Measurements from ENCODE around the gene TMEM134.
"Not testable (repeated sequence)": the region's sequence is repeated elsewhere in the genome, so short reads cannot be mapped to it uniquely, and the experiment has no call there.

The TMEM134 gene

GRCh38 chr11:67500831-67501715 lies 32.0 kb upstream of the TMEM134 start:
- no peak for DNase-seq

GRCh38 chr11:67500484-67500821 lies 31.4 kb upstream of the TMEM134 start:
- DNase-seq: no peak

GRCh38 chr11:67499808-67500483 lies 30.9 kb upstream of the TMEM134 start:
- DNase-seq: no peak

DNA sequence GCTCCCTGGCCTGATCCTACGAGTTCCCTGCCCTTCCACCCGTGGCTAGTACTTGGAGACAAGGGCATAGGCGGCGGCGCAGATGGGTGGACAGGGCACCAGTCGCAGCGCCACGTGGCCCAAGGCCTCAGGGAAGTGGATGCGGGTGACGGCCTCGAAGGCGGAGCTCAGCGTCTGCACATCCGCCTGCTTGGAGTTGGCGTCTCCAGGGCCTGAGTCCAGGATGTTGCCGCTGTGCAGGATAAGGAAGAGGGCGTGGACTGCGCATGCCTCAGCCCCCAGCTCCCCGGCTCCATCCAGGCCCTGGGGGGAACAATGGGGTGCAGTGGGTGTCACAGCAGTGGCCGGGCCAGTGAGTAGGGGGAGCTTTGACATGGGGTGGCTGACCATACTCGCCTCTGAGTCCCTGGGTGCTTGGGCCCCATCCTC lies 29.5 kb upstream of the TMEM134 start:
- no peak for DNase-seq

- DNase-seq: no peak
Measured at GRCh38 chr11:67497656-67498291, 28.7 kb upstream of the TMEM134 start.

GRCh38 chr11:67496113-67496512 lies 27.1 kb upstream of the TMEM134 start:
- no peak for DNase-seq

GRCh38 chr11:67495234-67496005 lies 26.4 kb upstream of the TMEM134 start:
- DNase-seq: no peak

DNA sequence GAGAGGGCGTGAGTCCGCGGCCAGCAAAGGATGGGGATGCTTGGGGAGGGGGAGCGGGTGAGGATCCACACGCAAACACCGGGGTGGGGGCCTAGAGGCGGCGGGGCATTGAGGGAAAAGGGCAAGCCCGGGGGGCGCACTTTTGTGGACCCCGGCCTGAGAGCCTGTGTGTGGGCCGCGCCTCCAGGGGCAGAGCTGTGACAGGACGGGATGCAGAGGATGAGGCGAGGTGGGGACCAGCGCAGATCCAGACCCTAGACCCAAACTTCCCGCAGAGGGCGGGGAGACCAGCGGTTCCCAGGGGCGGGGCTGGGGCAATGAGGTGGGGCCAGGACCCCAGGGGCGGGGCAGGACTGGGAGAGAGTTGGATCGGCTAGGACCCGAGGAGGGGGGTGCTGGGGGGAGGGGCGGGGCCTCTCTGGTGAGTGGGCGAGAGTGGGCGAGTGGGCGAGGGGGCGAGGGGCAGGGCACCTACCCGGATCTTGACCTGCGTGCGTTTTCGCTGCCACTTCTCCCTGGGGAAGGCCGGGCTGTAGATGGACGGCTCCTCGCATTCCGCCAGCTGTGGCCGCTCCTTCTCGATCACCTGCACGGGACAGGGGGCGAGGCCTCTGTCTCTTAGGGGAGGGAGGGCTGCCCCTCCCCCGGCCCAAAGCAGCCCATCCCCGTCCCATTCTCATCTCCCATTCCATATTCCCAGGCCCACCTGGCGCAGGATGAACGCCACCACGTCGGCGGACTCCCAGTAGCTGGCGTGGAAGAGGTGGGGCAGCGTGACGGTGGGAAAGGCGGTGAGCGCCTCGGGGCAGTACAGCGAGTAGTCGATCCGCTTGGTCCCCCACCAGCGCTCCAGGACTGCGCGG lies 25.6 kb upstream of the TMEM134 start:
- no peak for DNase-seq

DNA sequence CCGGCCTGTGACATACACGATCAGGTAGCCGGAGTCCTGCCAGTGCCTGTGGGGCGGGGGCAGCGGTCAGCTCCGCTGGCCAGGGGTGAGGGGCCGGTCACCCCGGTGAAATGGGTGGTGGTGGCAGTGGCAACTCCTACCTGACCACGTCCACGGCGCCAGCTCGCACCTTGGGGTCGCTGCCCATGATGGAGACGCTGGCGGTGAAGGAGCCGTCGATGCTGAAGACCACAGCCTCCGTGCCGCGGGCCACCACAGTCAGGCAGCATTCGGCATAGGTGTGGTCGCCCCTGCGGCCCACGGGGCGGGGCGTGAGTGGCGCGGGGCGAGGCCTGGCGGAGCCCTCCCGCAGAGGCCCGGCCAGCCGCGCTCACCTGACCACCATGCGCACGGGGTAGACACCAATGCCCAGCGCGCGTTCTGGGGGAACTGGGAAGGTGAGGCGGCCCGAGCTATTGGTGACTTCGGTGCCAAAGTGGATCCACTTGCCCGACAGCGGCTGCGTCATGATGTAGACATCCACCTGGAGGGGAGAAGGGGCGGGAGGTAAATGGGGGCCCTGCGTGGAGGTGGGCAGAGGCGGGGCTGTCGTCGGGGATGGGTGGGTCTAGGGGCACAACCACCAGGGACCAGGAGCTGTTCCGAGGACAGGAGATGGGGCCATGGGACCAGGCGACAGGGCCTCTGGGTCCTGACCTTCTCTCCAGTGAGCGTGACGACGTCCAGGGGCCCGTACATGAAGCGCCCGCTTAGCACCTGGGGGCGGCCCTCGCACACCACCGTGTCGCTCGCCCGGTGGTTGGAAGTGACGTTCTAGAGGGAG lies 24.7 kb upstream of the TMEM134 start:
- DNase-seq: no peak

DNA sequence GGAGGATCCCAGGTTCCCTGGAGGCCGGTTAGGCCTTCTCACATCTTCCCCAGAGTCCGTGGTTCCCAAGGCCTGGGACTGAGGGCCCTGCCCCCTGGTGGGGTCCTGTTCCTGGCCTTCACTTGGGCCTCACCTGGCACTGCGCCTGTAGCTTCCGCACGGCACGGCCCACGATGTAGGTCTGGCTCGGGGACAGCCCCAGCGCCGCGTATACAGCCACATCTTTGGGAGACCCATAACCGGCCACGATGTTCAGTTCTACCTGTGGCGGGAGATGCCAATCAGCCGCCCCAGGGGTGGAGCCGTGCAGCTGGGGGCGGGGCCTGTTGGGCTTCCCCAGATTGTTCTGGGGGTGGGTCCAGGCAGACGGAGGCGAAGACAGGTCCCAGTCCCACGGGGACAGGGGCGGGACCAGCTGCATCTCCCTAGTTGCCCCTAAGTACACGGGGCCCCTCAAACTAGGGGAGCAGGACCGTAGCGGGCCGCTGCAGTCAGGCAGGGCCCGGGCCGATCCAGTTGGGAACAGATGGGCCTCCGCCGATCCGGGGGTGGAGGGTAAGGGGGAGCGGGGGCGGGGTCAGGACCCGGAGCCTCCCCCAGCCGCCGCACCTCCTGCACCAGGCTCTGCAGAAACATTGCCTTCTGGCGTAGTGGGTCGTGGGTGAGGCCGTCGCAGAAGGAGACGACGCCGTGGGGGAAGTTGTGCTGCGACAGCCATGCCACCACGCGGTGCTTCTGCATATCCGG lies 23.9 kb upstream of the TMEM134 start:
- no peak for DNase-seq

- DNase-seq: no peak
Measured at GRCh38 chr11:67492069-67492727, 23.1 kb upstream of the TMEM134 start.

DNA sequence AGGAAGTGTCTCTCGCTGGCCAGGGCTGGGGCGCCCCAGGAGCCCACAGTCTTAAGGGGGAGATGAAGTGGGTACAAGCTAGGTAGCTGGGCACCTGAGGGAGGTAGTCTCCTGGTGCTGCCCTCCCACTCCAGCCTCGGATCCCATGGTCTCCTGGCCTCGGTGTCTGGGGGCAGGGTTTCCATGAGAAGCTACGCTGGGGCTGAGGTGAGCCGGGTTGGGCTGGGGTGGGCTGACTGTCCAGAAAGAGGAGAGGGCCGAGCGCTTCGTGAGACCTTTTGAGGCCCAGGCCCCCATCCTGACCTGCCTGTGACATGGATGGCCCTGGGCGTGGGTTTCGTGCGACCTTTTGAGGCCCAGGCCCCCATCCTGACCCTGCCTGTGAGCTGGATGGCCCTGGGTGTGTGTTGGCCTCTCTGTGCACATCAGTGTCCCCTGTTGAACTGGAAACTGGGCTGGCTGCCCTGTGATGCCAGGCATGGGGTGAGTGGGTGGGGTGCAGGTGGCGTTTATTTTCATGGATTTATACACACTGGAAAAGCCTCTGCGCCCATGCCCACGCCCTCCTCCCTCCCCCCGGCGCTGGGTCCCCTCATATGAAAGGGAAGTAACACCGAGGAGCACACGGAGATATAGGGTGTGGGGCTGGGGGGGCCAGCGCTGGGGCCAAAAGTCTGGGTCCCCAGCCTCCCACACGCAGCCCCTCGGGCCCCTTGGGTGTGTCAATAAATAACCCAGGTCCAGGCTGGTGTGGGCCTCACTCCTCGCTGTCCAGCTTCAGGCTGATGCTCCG lies 22.4 kb upstream of the TMEM134 start:
- no peak for DNase-seq

GRCh38 chr11:67490727-67491065 lies 21.6 kb upstream of the TMEM134 start:
- no peak for DNase-seq

- no peak for DNase-seq
Measured at GRCh38 chr11:67489885-67490726, 21.1 kb upstream of the TMEM134 start.

GRCh38 chr11:67489203-67489884 lies 20.3 kb upstream of the TMEM134 start:
- DNase-seq: no peak

DNA sequence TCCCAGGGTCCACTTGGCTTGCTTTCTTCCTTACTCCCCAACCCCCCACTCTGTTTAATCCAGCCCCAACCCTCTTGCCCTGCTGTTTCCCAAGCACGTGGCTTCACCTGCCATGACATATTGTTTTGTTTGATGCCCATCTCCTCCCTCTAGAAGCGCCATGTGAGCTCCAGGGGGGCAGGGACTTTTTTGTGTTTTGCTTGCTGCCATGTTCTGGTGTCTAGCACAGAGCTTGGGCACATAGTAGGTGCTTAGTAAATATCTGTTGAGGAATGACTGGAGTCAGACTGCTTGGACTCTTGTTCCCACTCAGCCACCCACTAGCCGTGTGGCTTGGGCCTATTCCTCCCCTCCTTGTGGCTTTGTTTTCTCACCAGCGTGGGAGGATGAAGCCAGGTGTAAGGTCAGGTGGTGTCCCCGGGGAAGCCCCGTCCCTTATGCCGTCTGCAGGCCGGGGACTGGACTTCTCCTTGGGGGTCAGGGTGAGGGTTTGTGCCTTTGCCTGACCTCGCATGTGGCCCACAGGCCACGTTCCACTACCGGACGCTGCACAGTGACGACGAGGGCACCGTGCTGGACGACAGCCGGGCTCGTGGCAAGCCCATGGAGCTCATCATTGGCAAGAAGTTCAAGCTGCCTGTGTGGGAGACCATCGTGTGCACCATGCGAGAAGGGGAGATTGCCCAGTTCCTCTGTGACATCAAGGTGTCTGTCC lies 17.6 kb upstream of the TMEM134 start:
- no peak for DNase-seq

DNA sequence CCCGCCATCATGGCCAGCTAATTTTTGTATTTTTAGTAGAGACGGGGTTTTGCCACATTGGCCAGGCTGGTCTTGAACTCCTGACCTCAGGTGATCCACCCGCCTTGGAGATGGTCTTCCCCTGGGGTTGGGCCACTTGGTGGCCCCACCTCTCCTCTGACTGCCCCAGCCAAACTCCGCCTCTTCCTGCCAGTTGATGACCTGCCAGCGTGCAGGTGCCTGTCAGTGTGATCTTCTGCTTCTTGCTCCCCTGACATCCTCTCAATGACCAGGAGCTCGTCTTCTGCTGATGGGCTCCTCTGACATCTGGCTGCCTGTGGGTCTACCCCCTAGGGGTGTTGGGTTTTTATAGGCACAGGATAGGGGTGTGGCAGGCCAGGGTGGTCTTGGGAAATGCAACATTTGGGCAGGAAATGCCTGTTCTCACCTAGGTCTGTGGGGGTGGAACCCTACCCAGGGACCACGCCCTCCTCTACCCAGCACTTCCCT lies 16.9 kb upstream of the TMEM134 start:
- DNase-seq: not testable (repeated sequence)
